CD14-positive monocyte (primary cell): ENCODE data around the gene KRTAP13-4. TPM values are rescaled to one million over a fixed set of nuclear protein-coding genes. Genes with fewer than 3 reads are reported as not detected.

Experiments used
- DNase-seq, 3 donors: peaks; one replicate each; pipeline ENCODE4 v3.0.0-alpha.2; 2011 to 2022
- H2AFZ ChIP-seq: 2 replicates; pipeline ENCODE4 v1.6.0; 2012; ENCODE audit warnings: mild to moderate bottlenecking, low read depth, low read length, inconsistent platforms; ENCODE audit not compliant: insufficient read depth, poor library complexity, severe bottlenecking
- H3K27ac ChIP-seq, 2 donors: 1 replicate in 1 of 2; 2 replicates in 1 of 2; pipeline ENCODE4 v1.5.1; 2012 to 2013; ENCODE audit warnings: low read length in 2 of 2, control low read depth in 1 of 2, inconsistent platforms in 1 of 2, low read depth in 1 of 2, mild to moderate bottlenecking in 1 of 2
- H3K27me3 ChIP-seq, 2 donors: one replicate each; pipeline versions ENCODE4 v1.6.0 to v1.6.1; 2011 to 2013; ENCODE audit warnings: low read length in 2 of 2; ENCODE audit not compliant: control insufficient read depth in 2 of 2, insufficient read depth in 2 of 2
- H3K36me3 ChIP-seq, 2 donors: replicated peaks in 1 of 2; 1 replicate in 1 of 2; 2 replicates in 1 of 2; pipeline versions ENCODE4 v1.5.1 to v1.6.1; 2012 to 2013; ENCODE audit warnings: low read length in 2 of 2, control low read depth in 1 of 2, inconsistent platforms in 1 of 2, mild to moderate bottlenecking in 1 of 2; ENCODE audit not compliant: insufficient read depth in 2 of 2, control insufficient read depth in 1 of 2
- H3K4me1 ChIP-seq, 2 donors: 1 replicate in 1 of 2; 2 replicates in 1 of 2; pipeline versions ENCODE4 v1.5.1 to v1.6.1; 2012 to 2013; ENCODE audit warnings: low read length in 2 of 2, control low read depth in 1 of 2, inconsistent platforms in 1 of 2, mild to moderate bottlenecking in 1 of 2, moderate library complexity in 1 of 2; ENCODE audit not compliant: insufficient read depth in 2 of 2, control insufficient read depth in 1 of 2
- H3K4me2 ChIP-seq: replicated peaks from 2 replicates; pipeline ENCODE3; 2012; ENCODE audit warnings: low read length, moderate library complexity, mild to moderate bottlenecking; ENCODE audit not compliant: poor library complexity, severe bottlenecking; ENCODE audit errors: extremely low read depth
- H3K4me3 ChIP-seq, 3 experiments: fragments of 200-600 bp in 1 of 3; sonication (generic) in 1 of 3; replicated peaks in 1 of 3; 1 replicate in 2 of 3; 2 replicates in 1 of 3; pipeline ENCODE4 v1.5.1; 2011 to 2013; ENCODE audit warnings: low read length in 3 of 3, mild to moderate bottlenecking in 3 of 3, control low read depth in 2 of 3, low read depth in 2 of 3, inconsistent platforms in 1 of 3, moderate library complexity in 1 of 3
- H3K79me2 ChIP-seq: 2 replicates; pipeline ENCODE4 v1.6.0; 2012; ENCODE audit warnings: mild to moderate bottlenecking, control low read depth, inconsistent platforms, low read length, moderate library complexity; ENCODE audit not compliant: insufficient read depth
- H3K9ac ChIP-seq: 2 replicates; pipeline ENCODE4 v1.6.0; 2017; ENCODE audit warnings: low read length, mild to moderate bottlenecking; ENCODE audit not compliant: insufficient read depth, poor library complexity, severe bottlenecking
- H3K9me3 ChIP-seq, 2 donors: replicated peaks in 1 of 2; 1 replicate in 1 of 2; 2 replicates in 1 of 2; pipeline versions ENCODE4 v1.5.1 to v1.6.1; 2012 to 2013; ENCODE audit warnings: low read length in 2 of 2, control low read depth in 1 of 2; ENCODE audit not compliant: control insufficient read depth in 1 of 2, insufficient read depth in 1 of 2
- H4K20me1 ChIP-seq: 2 replicates; pipeline ENCODE4 v1.6.0; 2012; ENCODE audit warnings: mild to moderate bottlenecking, low read length, control low read depth, moderate library complexity; ENCODE audit not compliant: insufficient read depth
- H3K27ac Mint-ChIP-seq, 7 donors: one replicate each; pipeline ENCODE4 v1.8.0; 2020; ENCODE audit warnings: mild to moderate bottlenecking in 7 of 7, mixed read lengths in 7 of 7, moderate library complexity in 6 of 7, inconsistent platforms in 2 of 7
- H3K27me3 Mint-ChIP-seq, 3 donors: one replicate each; pipeline ENCODE4 v1.8.0; 2021 to 2022; ENCODE audit warnings: low read depth in 3 of 3, mild to moderate bottlenecking in 3 of 3, mixed read lengths in 3 of 3, moderate library complexity in 3 of 3, inconsistent platforms in 1 of 3
- H3K36me3 Mint-ChIP-seq, 2 donors: one replicate each; pipeline ENCODE4 v1.8.0; 2020; ENCODE audit warnings: mixed read lengths in 2 of 2, inconsistent platforms in 1 of 2, mild to moderate bottlenecking in 1 of 2
- H3K4me1 Mint-ChIP-seq: one replicate; pipeline ENCODE4 v1.8.0; 2020; ENCODE audit warnings: mild to moderate bottlenecking, mixed read lengths
- H3K4me3 Mint-ChIP-seq, 2 donors: one replicate each; pipeline ENCODE4 v1.8.0; 2020; ENCODE audit warnings: mild to moderate bottlenecking in 2 of 2, mixed read lengths in 2 of 2, moderate library complexity in 1 of 2
- H3K9me3 Mint-ChIP-seq, 7 donors: one replicate each; pipeline ENCODE4 v1.8.0; 2020 to 2022; ENCODE audit warnings: mixed read lengths in 7 of 7, mild to moderate bottlenecking in 6 of 7, moderate library complexity in 6 of 7, inconsistent platforms in 2 of 7
- WGBS: methylation state at CpG from one replicate; pipeline ENCODE4 v1.1.5; 2013; ENCODE audit warnings: missing lambda C conversion rate; ENCODE audit not compliant: insufficient coverage; 5-methylcytosine and 5-hydroxymethylcytosine counted together
- intact Hi-C, 2 donors: fragments of 100-400 bp; cut with micrococcal nuclease; formaldehyde crosslinking; loops; one replicate each; pipeline versions ENCODE4 v1.15.0 to v1.15.1; 2023
- polyA plus RNA-seq, 3 donors: library from polyadenylated mRNA; depleted of rRNA in 1 of 3; unstranded in 2 of 3; stranded (reverse) in 1 of 3; fragments of 300-500 nt in 2 of 3; fragments of >200 nt in 1 of 3; fragmentation: Illumina TruSeq in 2 of 3; gene quantifications; 1 replicate in 2 of 3; 2 replicates in 1 of 3; pipeline ENCODE4 v1.2.3, GENCODE V29; 2012 to 2021
- TF ChIP-seq, protein P1 (sequence below): fragments of 200-600 bp; IDR thresholded peaks from one replicate; pipeline ENCODE4 v1.8.0; 2022; ENCODE audit warnings: antibody characterized with exemption, mild to moderate bottlenecking

The KRTAP13-4 gene
- polyA plus RNA-seq, 3 donors, result not detected

- Mint-ChIP-seq H3K9me3 (peaks cover 0 to 3% (median 0%) of the 10 kb centered on the region in 7 donors), H3K4me1 (no peaks in the 10 kb centered on the region), H3K4me3 (no peak within 1 kb of the TSS), H3K36me3 (no peaks in the 10 kb centered on the region), H3K27me3 (peaks cover 0 to 4% (median 0%) of the 10 kb centered on the region in 3 donors), H3K27ac (no peak within 1 kb of the TSS)
- H3K36me3 ChIP-seq, result no peaks in the 10 kb centered on the region
- no peaks in the 10 kb centered on the region for H4K20me1 ChIP-seq
- H3K4me3 ChIP-seq, result no peak within 1 kb of the TSS
- H3K4me2 ChIP-seq, result no peak within 1 kb of the TSS
- no peak within 1 kb of the TSS for H2AFZ ChIP-seq
- H3K4me1 ChIP-seq, result no peaks in the 10 kb centered on the region
- H3K9me3 ChIP-seq, result no peaks in the 10 kb centered on the region
- WGBS, result 50% methylated on average over 1 of the region's 5 CpGs
- intact Hi-C loops, result no loop called here
- H3K27me3 ChIP-seq, result no peaks in the 10 kb centered on the region
- no peaks in the 10 kb centered on the region for H3K79me2 ChIP-seq
- no peak for DNase-seq
- TF ChIP-seq, protein P1, sequence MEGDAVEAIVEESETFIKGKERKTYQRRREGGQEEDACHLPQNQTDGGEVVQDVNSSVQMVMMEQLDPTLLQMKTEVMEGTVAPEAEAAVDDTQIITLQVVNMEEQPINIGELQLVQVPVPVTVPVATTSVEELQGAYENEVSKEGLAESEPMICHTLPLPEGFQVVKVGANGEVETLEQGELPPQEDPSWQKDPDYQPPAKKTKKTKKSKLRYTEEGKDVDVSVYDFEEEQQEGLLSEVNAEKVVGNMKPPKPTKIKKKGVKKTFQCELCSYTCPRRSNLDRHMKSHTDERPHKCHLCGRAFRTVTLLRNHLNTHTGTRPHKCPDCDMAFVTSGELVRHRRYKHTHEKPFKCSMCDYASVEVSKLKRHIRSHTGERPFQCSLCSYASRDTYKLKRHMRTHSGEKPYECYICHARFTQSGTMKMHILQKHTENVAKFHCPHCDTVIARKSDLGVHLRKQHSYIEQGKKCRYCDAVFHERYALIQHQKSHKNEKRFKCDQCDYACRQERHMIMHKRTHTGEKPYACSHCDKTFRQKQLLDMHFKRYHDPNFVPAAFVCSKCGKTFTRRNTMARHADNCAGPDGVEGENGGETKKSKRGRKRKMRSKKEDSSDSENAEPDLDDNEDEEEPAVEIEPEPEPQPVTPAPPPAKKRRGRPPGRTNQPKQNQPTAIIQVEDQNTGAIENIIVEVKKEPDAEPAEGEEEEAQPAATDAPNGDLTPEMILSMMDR, result no peak
- no peak within 1 kb of the TSS for H3K27ac ChIP-seq
- H3K9ac ChIP-seq, result no peak within 1 kb of the TSS
Observed at GRCh38 chr21:30425826-30426225, 4.2 kb upstream of the KRTAP13-4 start, which contains the start of gene KRTAP13-3. Gene KRTAP13-3, minus strand, starts transcription at chr21:30425926. Its CDS starts 14 bp downstream, at chr21:30425912.

GRCh38 chr21:30426731-30427130, 3.3 kb upstream of the KRTAP13-4 start:
- Histone ChIP-seq H3K79me2 (no peaks in the 10 kb centered on the region), H3K27me3 (no peaks in the 10 kb centered on the region), H4K20me1 (no peaks in the 10 kb centered on the region), H3K27ac (no peak overlapping the region), H3K4me2 (no peak overlapping the region), H3K9me3 (no peaks in the 10 kb centered on the region), H2AFZ (no peak overlapping the region), H3K9ac (no peak overlapping the region), H3K4me1 (no peaks in the 10 kb centered on the region), H3K4me3 (no peak overlapping the region), H3K36me3 (no peaks in the 10 kb centered on the region)
- H3K27ac Mint-ChIP-seq, result no peak overlapping the region
- peaks cover 0 to 3% (median 0%) of the 10 kb centered on the region in 7 donors for H3K9me3 Mint-ChIP-seq
- no peaks in the 10 kb centered on the region for H3K4me1 Mint-ChIP-seq
- peaks cover 0 to 4% (median 0%) of the 10 kb centered on the region in 3 donors for H3K27me3 Mint-ChIP-seq
- WGBS, result 93% methylated on average over 3 of the region's 3 CpGs
- no peak overlapping the region for H3K4me3 Mint-ChIP-seq
- H3K36me3 Mint-ChIP-seq, result no peaks in the 10 kb centered on the region
- intact Hi-C loops, result no loop called here
- DNase-seq, result no peak
- TF ChIP-seq, protein P1, result no peak
